Cardiac fibroblast (primary cell): Measurements from ENCODE around the gene GDF15.

Experiments used
- DNase-seq, 2 donors: peaks; one replicate each; pipeline versions ENCODE4 v3.0.0 to v3.0.0-alpha.2; 2010; ENCODE audit warnings: low read depth in 2 of 2
- H3K4me3 ChIP-seq, 2 donors: replicated peaks in 1 of 2; 1 replicate in 1 of 2; 2 replicates in 1 of 2; pipeline ENCODE4 v1.5.1; 2011; ENCODE audit warnings: low read depth in 2 of 2, low read length in 2 of 2, mild to moderate bottlenecking in 2 of 2, moderate library complexity in 1 of 2
- TF ChIP-seq, protein P1 (sequence below): IDR thresholded peaks from one replicate; pipeline ENCODE4 v1.5.1; 2011; ENCODE audit warnings: low read depth, mild to moderate bottlenecking, low read length, inconsistent platforms

GDF15 gene

DNA sequence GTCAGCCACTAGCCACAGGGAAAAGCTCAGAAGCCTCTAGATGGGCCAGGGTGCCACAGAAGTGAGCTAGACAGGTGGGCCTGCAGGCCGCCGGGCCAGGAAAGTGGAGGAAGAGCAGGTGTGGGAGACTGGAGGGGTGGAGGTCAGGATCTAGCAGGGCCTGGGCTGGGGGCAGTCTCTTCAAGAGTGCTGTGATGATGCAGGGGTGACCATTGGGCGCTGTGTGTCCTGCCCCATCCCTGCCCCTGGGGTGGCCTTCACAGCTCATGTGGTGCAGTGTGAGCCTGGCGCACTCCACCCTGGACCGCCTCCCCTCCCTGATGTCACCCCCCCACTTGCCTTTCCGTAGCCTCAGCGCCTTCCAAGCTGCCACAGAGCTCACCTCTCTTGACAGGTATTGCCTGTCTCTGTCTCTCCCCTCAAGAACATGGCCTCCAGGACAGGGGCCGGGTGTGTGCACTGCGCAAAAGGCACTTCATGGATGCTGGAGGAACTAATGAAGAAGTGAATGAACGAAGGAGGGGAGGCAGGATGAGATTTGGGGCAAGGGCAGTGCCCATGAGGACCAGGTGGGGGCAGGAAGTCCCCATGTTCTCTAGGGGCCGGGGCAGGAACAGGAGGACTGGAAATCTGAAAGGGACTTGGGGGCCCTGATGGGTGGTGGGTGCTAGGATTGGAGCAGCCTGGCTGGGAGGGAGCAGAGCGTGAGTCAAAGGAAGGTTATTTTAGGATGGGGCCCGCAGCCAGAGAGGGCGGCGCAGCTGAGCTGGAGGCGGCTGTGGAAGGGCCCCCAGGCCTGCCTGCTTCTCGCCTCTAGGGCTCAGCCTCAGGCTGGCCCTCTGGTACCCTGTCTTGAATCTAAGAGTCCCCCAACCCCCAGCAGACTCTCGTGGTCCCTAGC lies 39.8 kb downstream of the GDF15 start:
- TF ChIP-seq, protein P1, sequence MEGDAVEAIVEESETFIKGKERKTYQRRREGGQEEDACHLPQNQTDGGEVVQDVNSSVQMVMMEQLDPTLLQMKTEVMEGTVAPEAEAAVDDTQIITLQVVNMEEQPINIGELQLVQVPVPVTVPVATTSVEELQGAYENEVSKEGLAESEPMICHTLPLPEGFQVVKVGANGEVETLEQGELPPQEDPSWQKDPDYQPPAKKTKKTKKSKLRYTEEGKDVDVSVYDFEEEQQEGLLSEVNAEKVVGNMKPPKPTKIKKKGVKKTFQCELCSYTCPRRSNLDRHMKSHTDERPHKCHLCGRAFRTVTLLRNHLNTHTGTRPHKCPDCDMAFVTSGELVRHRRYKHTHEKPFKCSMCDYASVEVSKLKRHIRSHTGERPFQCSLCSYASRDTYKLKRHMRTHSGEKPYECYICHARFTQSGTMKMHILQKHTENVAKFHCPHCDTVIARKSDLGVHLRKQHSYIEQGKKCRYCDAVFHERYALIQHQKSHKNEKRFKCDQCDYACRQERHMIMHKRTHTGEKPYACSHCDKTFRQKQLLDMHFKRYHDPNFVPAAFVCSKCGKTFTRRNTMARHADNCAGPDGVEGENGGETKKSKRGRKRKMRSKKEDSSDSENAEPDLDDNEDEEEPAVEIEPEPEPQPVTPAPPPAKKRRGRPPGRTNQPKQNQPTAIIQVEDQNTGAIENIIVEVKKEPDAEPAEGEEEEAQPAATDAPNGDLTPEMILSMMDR = peak; percentile 29
- no peak overlapping the region for H3K4me3 ChIP-seq
- DNase-seq = peak; percentile 74

DNA sequence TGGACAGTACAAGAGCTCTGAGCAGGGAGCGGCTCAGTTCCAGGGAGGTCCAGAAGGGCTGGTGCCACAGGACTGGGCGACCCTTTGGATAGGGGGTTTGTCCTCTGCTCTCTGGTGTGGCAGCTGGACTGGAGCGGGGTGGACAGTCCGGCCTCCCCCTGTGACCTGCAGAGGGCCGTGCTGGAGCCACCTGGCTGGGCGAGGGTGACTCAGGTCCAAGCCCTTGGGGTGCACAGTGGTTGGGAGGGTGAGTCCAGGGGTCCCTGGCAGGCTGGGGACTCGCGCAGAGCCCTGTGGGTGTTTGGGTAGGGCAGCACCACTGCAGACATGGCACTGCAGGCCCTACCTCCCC lies 40.4 kb downstream of the GDF15 start:
- DNase-seq = no peak
- TF ChIP-seq, protein P1 = no peak
- H3K4me3 ChIP-seq = no peak overlapping the region

DNA sequence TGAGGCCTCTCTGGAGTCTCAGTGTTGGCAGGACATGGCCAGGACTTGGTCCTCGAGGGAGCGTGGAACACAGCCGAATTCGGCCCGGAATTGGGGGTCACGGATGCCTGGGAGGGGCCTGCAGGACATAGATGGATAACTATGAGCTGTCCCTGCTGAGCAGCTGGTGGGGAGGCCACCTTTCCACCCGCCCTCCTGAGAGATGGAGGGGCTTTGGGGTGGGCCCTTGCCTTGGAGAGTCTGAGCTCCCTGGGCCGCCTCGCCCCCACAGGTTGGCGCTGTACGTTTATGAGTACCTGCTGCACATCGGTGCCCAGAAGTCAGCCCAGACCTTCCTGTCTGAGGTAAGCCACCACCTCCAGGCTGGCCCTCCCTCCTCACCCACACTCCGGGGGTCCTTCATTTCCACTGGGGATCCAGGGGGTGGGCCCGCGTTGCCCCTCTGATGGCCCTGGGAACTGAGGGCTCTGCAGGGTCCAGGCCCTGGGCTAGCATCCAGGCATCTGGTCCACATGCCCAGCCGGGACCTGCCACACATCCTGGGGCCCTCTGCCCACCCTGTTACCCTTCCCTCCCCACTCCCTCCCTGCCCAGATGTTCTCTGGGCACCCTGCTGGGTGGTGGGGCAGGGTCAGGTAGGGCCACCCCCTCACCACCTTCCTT lies 41.3 kb downstream of the GDF15 start:
- TF ChIP-seq, protein P1 = no peak
- no peak overlapping the region for H3K4me3 ChIP-seq
- no peak for DNase-seq

DNA sequence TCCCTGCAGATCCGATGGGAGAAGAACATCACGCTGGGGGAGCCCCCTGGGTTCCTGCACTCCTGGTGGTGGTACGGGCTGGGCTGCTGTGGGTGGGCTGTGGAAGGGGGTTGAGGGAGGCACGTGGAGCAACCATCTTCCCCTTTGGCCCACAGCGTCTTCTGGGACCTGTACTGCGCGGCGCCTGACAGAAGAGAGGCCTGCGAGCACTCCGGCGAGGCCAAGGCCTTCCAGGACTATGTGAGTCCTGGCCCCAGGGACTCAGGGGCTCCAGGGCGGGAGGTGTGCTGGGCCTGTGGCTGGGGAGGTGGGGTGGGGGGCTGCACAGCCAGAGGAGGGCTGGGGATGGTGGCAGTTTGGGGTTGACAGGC lies 41.8 kb downstream of the GDF15 start:
- no peak for DNase-seq
- H3K4me3 ChIP-seq = no peak overlapping the region
- TF ChIP-seq, protein P1 = no peak

DNA sequence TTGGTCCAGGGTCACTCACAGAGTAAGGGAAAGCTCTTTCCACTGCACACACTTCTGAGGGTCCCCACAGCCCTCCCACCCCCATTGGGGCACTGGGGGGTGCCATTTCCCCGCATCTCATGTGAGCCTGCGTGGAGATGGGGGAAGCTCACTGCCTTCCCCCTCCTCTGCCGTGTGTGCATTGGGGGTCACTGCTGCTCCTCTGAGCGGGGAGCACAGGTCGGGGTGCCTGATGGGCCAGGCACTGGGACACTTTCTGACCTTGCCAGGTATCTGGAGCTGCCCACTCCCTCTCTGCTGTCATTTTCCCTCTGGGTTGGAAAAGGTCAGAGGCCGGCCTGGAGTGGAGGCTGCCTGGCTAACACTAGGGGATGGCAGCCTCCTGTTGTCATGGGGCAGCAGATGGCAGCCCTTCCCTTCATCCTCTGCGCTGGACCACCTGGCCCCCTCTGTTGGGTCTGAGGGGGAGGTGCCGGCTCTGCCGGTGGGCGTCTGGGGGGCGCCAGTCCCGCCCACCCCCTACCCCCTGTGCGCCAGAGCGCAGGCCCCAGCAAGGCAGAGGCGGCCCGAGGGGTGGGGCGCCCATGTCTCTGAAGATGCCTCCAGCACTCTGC lies 42.3 kb downstream of the GDF15 start:
- TF ChIP-seq, protein P1 = no peak
- DNase-seq = no peak
- no peak overlapping the region for H3K4me3 ChIP-seq

DNA sequence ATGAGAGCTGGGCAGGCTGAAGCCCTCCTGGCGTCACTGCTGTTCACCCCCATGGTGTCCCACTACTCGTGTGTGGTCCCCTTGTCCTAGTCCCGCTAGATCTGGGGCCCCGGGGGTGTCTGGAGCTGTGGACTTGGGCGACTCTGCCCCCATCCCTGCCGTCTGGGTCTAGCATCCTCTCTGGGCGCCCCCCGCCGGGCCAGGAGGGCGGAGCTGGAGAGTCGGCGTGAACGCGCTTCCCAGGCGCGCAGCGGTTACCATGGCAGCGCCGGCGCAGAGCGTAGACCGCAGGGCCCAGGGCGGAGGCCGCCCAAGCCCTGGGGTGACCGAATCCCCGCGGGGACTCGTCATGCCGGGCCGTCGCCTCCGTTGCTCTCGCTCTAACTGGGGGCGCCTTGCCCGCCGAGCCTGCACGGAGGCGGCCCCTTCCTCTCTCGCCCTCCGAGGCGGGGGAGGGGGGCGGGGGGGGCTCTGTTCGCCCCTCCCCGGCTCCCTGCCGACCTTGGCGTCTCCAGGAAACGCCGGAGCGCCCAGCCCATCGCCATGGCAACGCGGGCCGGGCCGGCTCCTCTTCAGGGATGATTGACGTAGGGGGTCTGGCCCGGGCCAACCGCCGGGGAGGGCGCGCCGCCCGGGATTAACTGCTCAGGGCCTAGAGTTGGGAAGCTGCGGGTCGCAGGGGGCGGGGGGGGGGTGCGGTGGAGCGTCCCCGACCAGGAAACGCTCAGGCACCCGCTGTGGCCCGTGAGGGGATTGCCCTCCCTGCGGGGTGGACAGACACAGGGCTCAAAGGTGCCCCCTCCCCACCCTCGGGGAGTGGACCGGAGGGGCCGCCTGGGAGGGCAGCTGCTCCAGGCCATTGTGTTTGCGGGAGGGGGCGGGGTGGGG lies 43.1 kb downstream of the GDF15 start:
- TF ChIP-seq, protein P1 = no peak
- H3K4me3 ChIP-seq = peak overlapping the region in 1 of 2 donors; percentile 35
- peak; percentile 79 to 81 for DNase-seq
